Embryonic facial prominence (tissue), 1 donor: ENCODE results near the gene RANBP2.

Source experiments
- DNase-seq: peaks from one replicate; pipeline ENCODE4 v3.0.0-alpha.2; 2016; ENCODE audit errors: extremely low spot score

Gene RANBP2

DNA sequence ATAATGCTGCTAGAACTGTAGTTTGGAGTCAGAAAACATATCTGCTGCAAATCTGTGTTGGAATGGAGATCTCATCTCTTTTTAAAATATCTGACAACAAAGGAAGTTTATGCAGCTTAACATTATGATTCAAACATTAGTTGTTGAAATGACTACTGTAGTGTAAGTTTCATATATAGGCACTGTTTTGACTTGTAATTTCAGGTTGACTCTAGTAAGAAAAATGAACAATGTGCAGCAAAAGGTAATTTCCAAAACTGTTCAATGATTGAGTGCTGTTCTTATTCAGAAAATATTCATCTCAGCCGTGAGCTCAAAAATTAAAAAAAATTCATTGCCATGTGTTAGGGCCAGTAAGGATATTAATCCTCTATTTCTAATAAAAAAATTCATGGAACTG, 115.8 kb downstream of the RANBP2 start:
- no peak for DNase-seq
